Activated CD4-positive, alpha-beta T cell treated with anti-CD3 and anti-CD28 coated beads for 36 hours (primary cell): ENCODE results near the gene ADAM19. TPM values are rescaled to one million over a fixed set of nuclear protein-coding genes. Genes with fewer than 3 reads are reported as not detected.
"Not testable (repeated sequence)": the region's sequence is repeated elsewhere in the genome, so short reads cannot be mapped to it uniquely, and the experiment has no call there.

Experiments used
- ATAC-seq: fragments of 200-7000 bp; cut with Tn5 transposase; one replicate; pipeline ENCODE4 v1.10.0; 2021; ENCODE audit warnings: mild to moderate bottlenecking, moderate library complexity
- CTCF ChIA-PET: fragments of 350-600 bp; sonication (Branson Sonifier 250); formaldehyde crosslinking; loops from one replicate; lab custom pipeline; 2021; ENCODE audit warnings: antibody characterized with exemption; lab: Charles Lee
- POLR2A ChIA-PET: fragments of 350-600 bp; sonication (Branson Sonifier 250); formaldehyde crosslinking; loops from one replicate; lab custom pipeline; 2021; ENCODE audit warnings: antibody characterized with exemption, inconsistent platforms; lab: Charles Lee
- DNase-seq: peaks from one replicate; pipeline ENCODE4 v3.0.0-alpha.2; 2020
- H3K27ac Mint-ChIP-seq: one replicate; pipeline ENCODE4 v1.8.0; 2021; ENCODE audit warnings: mixed read lengths
- H3K27me3 Mint-ChIP-seq: one replicate; pipeline ENCODE4 v1.8.0; 2021; ENCODE audit warnings: mixed read lengths
- H3K36me3 Mint-ChIP-seq: one replicate; pipeline ENCODE4 v1.8.0; 2021; ENCODE audit warnings: low read depth, mixed read lengths
- H3K4me1 Mint-ChIP-seq: one replicate; pipeline ENCODE4 v1.8.0; 2021; ENCODE audit warnings: mixed read lengths
- H3K4me3 Mint-ChIP-seq: one replicate; pipeline ENCODE4 v1.8.0; 2021; ENCODE audit warnings: mild to moderate bottlenecking, moderate library complexity, mixed read lengths
- H3K9me3 Mint-ChIP-seq: one replicate; pipeline ENCODE4 v1.8.0; 2021; ENCODE audit warnings: low read depth, mixed read lengths
- intact Hi-C, 2 experiments: fragments of 100-400 bp; cut with DNase I in 1 of 2; cut with micrococcal nuclease in 1 of 2; formaldehyde crosslinking; loops; one replicate each; pipeline versions ENCODE4 v1.14.2 to v1.15.1; 2022 to 2024; cut with DNase I, micrococcal nuclease
- total RNA-seq, 2 experiments: library from RNA; stranded (reverse); gene quantifications; one replicate each; pipeline ENCODE4 v1.2.3, GENCODE V29; 2021

The ADAM19 gene
- total RNA-seq, 2 experiments from 2014 or later = 63.6 to 69.5 TPM

DNA sequence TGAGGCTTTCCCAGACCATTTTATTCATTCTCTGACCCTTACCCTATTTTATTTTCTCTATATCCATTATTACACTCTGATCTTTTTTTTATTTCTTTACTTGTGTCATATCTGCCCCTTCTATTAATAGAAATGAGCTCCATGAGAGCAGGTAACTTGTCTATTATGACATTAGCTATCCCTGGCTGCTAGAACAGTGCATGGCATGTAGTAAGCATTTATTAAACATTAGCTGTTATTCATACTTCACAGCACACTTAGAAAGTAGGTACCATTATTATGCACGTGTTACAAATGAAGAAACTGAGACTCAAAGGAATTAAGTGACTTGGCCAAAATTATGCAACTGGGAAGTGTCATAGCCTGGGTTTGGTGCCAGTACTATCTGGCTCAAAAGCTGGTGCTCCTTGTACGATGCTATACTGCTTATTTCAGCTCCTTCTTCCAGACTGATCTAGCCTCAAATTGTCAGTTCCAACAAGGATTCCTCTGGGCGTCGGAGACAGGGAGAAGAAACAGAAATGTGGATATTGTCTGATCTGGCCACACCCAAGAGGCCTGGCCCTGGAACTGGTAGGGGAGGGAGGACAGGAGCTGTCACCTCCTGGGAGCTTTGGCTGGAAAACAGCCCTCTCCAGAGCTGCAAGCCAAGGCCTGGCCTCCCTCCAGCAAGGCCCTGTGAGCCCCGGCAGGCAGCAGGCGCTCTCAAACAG lies 126.4 kb downstream of the ADAM19 start:
- no peak overlapping the region for H3K27ac Mint-ChIP-seq
- no peaks in the 10 kb centered on the region for H3K36me3 Mint-ChIP-seq
- POLR2A ChIA-PET = no interaction called here

DNA sequence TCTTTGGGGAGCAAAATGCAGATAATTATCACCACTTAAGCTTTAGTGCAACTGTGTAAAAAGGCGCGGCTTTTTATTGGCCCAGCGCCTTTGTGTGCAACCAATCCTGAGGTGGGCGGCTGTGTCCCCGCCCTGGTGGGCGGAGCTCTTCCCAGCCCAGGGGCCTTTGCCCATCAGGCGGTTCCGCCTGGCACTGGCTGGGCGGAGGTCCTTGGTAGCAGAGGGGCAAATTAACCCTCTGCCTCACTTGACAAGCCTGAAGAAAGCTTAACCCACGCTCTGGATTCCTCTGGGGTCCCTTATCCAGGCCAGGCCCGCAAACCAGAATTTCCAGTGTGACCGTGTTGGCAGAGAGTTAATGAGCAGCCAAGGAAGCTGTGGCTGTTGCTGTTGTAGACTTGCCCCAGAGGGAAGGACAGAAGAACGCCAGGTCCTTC lies 128.4 kb downstream of the ADAM19 start:
- no peak for ATAC-seq
- POLR2A ChIA-PET = no interaction called here

More for the DNA sequence above, 126.4 kb downstream of the ADAM19 start:
- CTCF ChIA-PET = interaction anchor here (0.6 to 1.2 kb wide), 5 partner anchors 16 to 262 kb away, joined by 3 to 4 read pairs (median 3); no protein-coding TSS in a partner anchor
- H3K4me1 Mint-ChIP-seq = no peaks in the 10 kb centered on the region
- ATAC-seq = no peak
- no peak overlapping the region for H3K4me3 Mint-ChIP-seq
- intact Hi-C loops = no loop called here
- H3K9me3 Mint-ChIP-seq = no peaks in the 10 kb centered on the region
- no peaks in the 10 kb centered on the region for H3K27me3 Mint-ChIP-seq
- DNase-seq = no peak

DNA sequence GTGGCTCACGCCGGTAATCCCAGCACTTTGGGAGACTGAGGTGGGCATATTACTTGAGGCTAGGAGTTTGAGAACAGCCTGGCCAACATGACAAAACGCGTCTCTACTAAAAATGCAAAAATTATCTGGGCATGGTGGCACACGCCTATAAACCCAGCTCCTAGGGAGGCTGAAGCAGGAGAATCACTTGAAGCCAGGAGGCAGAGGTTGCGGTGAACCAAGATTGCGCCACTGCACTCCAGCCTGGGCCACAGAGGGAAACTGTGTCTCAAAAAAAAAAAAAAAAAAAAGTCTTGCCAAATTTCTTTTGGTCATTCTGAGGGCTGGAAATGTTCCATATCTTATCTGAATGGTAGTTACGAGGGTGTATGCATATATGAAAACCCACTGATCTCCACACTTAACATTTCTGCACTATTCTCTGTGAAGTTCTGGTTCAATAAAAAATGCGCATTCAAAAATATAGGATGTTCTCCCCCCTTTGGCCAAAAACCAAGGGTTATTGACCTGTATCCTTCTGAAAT lies 129.1 kb downstream of the ADAM19 start:
- no peak overlapping the region for H3K4me3 Mint-ChIP-seq
- no peaks in the 10 kb centered on the region for H3K4me1 Mint-ChIP-seq
- intact Hi-C loops = no loop called here
- POLR2A ChIA-PET = no interaction called here
- H3K36me3 Mint-ChIP-seq = no peaks in the 10 kb centered on the region
- ATAC-seq (no peak), DNase-seq (no peak)
- CTCF ChIA-PET = interaction anchor here (0.7 to 1.3 kb wide), 4 partner anchors 14 to 272 kb away, joined by 3 to 4 read pairs (median 4); no protein-coding TSS in a partner anchor
- H3K27me3 Mint-ChIP-seq = no peaks in the 10 kb centered on the region
- H3K27ac Mint-ChIP-seq = no peak overlapping the region
- H3K9me3 Mint-ChIP-seq = no peaks in the 10 kb centered on the region

More for the DNA sequence above, 128.4 kb downstream of the ADAM19 start:
- no peaks in the 10 kb centered on the region for H3K9me3 Mint-ChIP-seq
- no peak for DNase-seq
- no peak overlapping the region for H3K27ac Mint-ChIP-seq
- no peaks in the 10 kb centered on the region for H3K4me1 Mint-ChIP-seq
- intact Hi-C loops = no loop called here
- no peak overlapping the region for H3K4me3 Mint-ChIP-seq
- no peaks in the 10 kb centered on the region for H3K27me3 Mint-ChIP-seq
- CTCF ChIA-PET = interaction anchor here (0.5 to 1.3 kb wide), 4 partner anchors 15 to 997 kb away, joined by 3 to 4 read pairs (median 3); no protein-coding TSS in a partner anchor
- H3K36me3 Mint-ChIP-seq = no peaks in the 10 kb centered on the region

DNA sequence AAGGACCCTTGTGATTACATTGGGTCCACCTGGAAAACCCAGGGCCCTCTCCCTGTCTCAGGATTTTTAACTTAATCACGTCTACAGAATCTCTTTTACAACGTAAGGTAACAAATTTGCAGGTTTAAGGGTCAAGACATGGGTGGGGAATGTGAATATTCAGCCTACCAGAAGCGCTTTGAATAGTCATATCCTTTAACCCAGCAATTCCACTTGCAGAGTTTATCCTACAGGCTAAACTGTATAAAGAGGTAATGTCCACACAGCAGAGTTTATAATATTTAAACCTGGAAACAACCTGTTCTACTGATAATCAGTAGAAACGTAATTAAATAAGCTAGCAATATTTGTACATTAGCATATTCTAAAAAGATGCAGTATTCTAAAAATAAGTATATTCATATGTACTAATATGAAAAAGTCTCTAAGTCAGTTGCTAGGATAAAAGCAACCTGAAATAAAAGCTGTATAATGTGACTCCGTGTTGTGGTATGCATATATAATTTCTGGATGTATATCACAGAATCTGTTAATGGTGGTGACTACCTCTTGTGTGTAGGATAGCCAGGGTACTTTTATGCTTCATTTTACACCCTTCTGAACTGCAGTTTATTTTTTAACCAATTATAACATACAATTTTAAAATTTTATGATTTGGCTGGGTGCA lies 129.7 kb downstream of the ADAM19 start:
- Mint-ChIP-seq H3K4me3 (no peak overlapping the region), H3K27me3 (no peaks in the 10 kb centered on the region), H3K9me3 (no peaks in the 10 kb centered on the region), H3K27ac (no peak overlapping the region), H3K36me3 (no peaks in the 10 kb centered on the region), H3K4me1 (no peaks in the 10 kb centered on the region)
- ATAC-seq = no peak
- intact Hi-C loops = no loop called here
- DNase-seq = no peak
- ChIA-PET POLR2A (no interaction called here), CTCF (interaction anchor here (1.1 kb wide), 1 partner anchor 15 kb away, joined by 4 read pairs; no protein-coding TSS in a partner anchor)

DNA sequence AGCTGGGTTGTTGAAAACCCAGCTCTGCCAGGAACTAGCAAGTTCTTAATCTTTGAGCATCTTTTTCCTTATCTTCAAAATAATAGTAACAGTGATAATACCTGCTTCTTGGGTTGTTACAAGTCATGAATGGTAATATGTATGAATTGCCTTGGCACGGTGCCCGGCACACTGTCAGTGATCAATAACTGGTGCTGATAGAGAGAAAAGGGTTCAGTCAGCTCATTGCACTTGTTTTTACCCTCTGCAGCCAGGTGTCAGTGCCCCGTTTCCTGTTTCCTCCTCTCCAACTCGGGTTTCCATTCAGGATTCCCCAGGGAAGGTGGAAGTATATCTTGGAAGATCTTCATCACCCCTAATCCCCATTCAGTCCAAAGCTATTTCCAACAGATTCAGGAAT lies 131.4 kb downstream of the ADAM19 start:
- CTCF ChIA-PET = interaction anchor here (1.3 to 1.8 kb wide), 2 partner anchors 13 to 299 kb away, joined by 4 to 6 read pairs; partner anchors contain the start of gene LSM11
- intact Hi-C loops = no loop called here
- POLR2A ChIA-PET = no interaction called here
- H3K36me3 Mint-ChIP-seq = no peaks in the 10 kb centered on the region
- DNase-seq (no peak), ATAC-seq (no peak)
- no peak overlapping the region for H3K4me3 Mint-ChIP-seq
- no peaks in the 10 kb centered on the region for H3K9me3 Mint-ChIP-seq
- H3K27ac Mint-ChIP-seq = no peak overlapping the region
- H3K4me1 Mint-ChIP-seq = no peaks in the 10 kb centered on the region
- no peaks in the 10 kb centered on the region for H3K27me3 Mint-ChIP-seq

DNA sequence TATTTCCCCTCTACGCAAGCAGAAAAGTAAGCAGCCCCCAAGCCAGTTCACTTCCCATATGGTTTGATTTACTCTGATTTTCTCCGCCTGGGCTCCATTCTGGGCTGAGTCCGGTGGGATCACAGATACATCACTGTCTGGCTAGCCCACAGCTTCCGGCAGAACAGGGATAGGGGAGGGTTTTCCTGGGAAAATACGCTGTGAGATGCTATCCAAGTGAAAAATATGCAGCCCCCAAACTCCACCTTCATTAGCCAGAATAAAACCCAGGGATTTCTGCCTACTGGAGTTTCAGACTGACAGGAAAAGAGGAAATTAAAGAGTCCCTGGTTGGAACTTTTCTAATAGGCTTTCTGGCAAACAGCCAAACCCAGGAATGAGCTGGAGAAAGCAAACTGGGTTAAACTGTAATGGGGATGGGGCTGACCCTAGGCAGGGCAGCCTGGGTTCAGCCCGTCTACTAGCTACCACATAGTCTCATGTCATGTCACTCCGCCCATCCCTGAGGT lies 132.5 kb downstream of the ADAM19 start:
- Mint-ChIP-seq H3K36me3 (no peaks in the 10 kb centered on the region), H3K27ac (no peak overlapping the region), H3K4me1 (no peaks in the 10 kb centered on the region), H3K9me3 (no peaks in the 10 kb centered on the region), H3K27me3 (no peaks in the 10 kb centered on the region), H3K4me3 (no peak overlapping the region)
- ChIA-PET POLR2A (no interaction called here), CTCF (interaction anchor here (1.0 to 1.8 kb wide), 3 partner anchors 11 to 300 kb away, joined by 3 to 6 read pairs (median 4); partner anchors contain the start of gene LSM11)
- intact Hi-C loops = no loop called here
- DNase-seq = no peak
- ATAC-seq = no peak

DNA sequence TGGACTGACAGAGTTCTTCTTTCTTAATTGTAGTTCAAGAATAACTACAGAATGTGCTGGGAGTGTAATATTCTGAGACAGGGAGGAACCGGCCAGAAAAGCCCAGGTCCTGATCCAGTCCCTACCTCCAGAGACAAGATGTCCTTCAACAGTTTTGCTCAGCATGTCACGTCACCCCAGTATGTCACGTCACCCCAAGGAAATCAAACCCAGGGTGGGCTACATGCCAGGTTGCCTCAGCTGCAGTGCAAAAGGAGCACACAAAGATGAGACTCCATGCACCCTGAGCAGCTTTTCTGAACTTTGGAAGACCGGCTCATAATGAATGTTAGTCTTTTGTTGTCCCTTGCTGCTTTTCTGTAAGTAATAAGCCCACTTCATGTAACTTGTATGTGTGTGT lies 141.5 kb downstream of the ADAM19 start:
- ATAC-seq (no peak), DNase-seq (no peak)
- intact Hi-C loops = no loop called here
- Mint-ChIP-seq H3K27me3 (no peaks in the 10 kb centered on the region), H3K4me3 (no peak overlapping the region), H3K9me3 (peaks cover 2% of the 10 kb centered on the region), H3K36me3 (no peaks in the 10 kb centered on the region), H3K4me1 (peaks cover 5% of the 10 kb centered on the region), H3K27ac (no peak overlapping the region)
- CTCF ChIA-PET = interaction anchor here (0.8 to 4.9 kb wide), 8 partner anchors 26 to 310 kb away, joined by 3 to 66 read pairs (median 12); partner anchors contain the start of genes LSM11 and NIPAL4
- POLR2A ChIA-PET = no interaction called here

DNA sequence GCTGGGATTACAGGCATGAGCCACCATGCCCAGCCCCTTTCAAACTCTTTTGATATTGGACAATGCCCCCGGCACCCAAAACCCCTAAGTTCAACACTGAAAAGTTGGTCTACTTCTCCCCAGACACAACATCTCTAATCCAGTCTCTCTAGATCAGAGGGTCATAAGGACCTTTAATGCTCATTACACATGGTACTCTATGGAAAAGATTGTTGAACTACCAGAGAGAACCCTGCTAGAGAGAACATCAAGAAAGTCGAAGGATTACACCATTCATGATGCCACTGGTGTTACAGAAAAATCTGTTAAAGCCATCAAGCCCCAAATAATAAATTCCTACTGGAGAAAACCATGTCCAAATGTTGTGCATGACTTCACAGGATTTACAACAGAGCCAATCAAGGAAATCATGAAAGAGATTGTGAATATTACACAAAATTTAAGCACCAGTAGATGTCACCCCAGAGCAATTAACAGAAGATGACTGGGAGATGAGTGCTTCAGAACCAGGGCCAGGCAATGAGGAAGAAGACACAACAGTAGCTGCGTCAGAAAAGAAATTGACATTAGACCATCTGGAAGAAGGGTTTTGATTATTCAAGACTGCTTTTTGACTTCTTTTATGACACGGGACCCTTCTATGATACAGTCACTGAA lies 143.9 kb downstream of the ADAM19 start:
- POLR2A ChIA-PET = no interaction called here

DNA sequence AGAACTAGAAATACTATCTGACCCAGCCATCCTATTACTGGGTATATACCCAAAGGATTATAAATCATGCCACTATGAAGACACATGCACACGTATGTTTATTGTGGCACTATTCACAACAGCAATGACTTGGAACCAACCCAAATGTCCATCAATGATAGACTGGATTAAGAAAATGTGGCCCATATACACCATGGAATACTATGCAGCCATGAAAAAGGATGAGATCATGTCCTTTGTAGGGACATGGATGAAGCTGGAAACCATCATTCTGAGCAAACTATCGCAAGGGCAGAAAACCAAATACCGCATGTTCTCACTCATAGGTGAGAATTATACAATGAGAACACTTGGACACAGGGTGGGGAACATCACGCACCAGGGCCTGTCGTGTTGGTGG lies 145.7 kb downstream of the ADAM19 start:
- H3K27ac Mint-ChIP-seq, POLR2A ChIA-PET, H3K9me3 Mint-ChIP-seq, H3K36me3 Mint-ChIP-seq, H3K27me3 Mint-ChIP-seq, H3K4me1 Mint-ChIP-seq, ATAC-seq, H3K4me3 Mint-ChIP-seq, DNase-seq, intact Hi-C loops: not testable (repeated sequence)
- CTCF ChIA-PET = interaction anchor here (0.6 to 4.9 kb wide), 3 partner anchors 47 to 507 kb away, joined by 3 to 30 read pairs (median 3); partner anchors contain the start of gene LSM11

More for the DNA sequence above, 143.9 kb downstream of the ADAM19 start:
- peaks cover 5% of the 10 kb centered on the region for H3K4me1 Mint-ChIP-seq
- H3K9me3 Mint-ChIP-seq = peaks cover 2% of the 10 kb centered on the region
- peaks cover 2% of the 10 kb centered on the region for H3K27me3 Mint-ChIP-seq
- DNase-seq (peak; percentile 53), ATAC-seq (peak; percentile 99)
- no peak overlapping the region for H3K4me3 Mint-ChIP-seq
- intact Hi-C loops = loop anchor here (1.0 to 2.0 kb wide), 6 partner anchors 40 to 312 kb away; partner anchors contain the start of gene LSM11 (in 2 of the 2)
- H3K27ac Mint-ChIP-seq = no peak overlapping the region
- H3K36me3 Mint-ChIP-seq = no peaks in the 10 kb centered on the region
- CTCF ChIA-PET = interaction anchor here (0.7 to 4.9 kb wide), 41 partner anchors 8 to 327 kb away, joined by 3 to 66 read pairs (median 4); partner anchors contain the start of genes LSM11 and NIPAL4
